SU-DHL-6 (cell line): Measurements from ENCODE around the gene IL1A.

Experiments
- EZH2phosphoT487 ChIP-seq: fragments of 200-600 bp; sonication (generic), shearing (Covaris generic); conservative IDR thresholded peaks from 2 replicates; pipeline ENCODE4 v1.6.1; 2018; ENCODE audit warnings: mild to moderate bottlenecking, antibody characterized with exemption, low read length, moderate library complexity, mixed read lengths
- TF ChIP-seq, protein P1 (sequence below): fragments of 200-600 bp; sonication (generic); IDR thresholded peaks from one replicate; pipeline ENCODE4 v1.5.1; 2017; ENCODE audit warnings: antibody characterized with exemption, mild to moderate bottlenecking, low read length, moderate library complexity; ENCODE audit not compliant: insufficient read depth, poor library complexity, severe bottlenecking

GRCh38 chr2:112767693-112768330, 16.5 kb downstream of the IL1A start:
- TF ChIP-seq, protein P1, sequence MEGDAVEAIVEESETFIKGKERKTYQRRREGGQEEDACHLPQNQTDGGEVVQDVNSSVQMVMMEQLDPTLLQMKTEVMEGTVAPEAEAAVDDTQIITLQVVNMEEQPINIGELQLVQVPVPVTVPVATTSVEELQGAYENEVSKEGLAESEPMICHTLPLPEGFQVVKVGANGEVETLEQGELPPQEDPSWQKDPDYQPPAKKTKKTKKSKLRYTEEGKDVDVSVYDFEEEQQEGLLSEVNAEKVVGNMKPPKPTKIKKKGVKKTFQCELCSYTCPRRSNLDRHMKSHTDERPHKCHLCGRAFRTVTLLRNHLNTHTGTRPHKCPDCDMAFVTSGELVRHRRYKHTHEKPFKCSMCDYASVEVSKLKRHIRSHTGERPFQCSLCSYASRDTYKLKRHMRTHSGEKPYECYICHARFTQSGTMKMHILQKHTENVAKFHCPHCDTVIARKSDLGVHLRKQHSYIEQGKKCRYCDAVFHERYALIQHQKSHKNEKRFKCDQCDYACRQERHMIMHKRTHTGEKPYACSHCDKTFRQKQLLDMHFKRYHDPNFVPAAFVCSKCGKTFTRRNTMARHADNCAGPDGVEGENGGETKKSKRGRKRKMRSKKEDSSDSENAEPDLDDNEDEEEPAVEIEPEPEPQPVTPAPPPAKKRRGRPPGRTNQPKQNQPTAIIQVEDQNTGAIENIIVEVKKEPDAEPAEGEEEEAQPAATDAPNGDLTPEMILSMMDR, result no peak
- no peak for TF ChIP-seq EZH2phosphoT487
